Effector CD8-positive, alpha-beta T cell (primary cell): Measurements from ENCODE around the gene CREG1.
"Not testable (repeated sequence)": the region's sequence is repeated elsewhere in the genome, so short reads cannot be mapped to it uniquely, and the experiment has no call there.

ENCODE experiments used
- DNase-seq: peaks from one replicate; lab custom pipeline; 2025; lab: John Stamatoyannopoulos, UW
- total RNA-seq, 4 experiments: gene quantifications; one replicate each; lab custom pipeline; 2026; lab: John Stamatoyannopoulos, UW

Gene CREG1
- total RNA-seq = 7.1 to 12.6 (median 10.0) reads per million in 4 experiments

- peak; percentile 84 for DNase-seq
Measured at GRCh38 chr1:167553136-167554027, at the start of gene CREG1. TSS of gene CREG1 (minus strand) at chr1:167553762.

DNA sequence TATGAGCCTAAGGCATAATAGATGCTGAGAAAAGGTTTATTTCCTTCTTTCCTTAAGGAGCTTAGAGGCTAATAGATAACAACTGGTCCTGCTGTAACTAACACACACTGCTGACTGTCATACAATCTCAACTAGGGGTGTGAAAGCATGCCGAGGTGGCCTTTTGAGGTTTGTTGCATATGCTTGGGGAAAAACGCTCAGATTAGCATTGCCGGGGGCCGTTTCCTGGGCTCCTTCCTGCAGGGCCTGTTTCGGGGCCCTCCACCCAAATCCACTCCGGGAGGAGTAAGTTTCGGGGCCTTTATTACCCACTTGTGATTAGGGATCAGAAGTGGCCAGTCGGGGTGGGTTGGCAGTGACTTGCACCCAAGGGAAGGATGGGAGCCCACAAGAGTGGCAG is 49.3 kb upstream of the CREG1 start:
- no peak for DNase-seq

DNA sequence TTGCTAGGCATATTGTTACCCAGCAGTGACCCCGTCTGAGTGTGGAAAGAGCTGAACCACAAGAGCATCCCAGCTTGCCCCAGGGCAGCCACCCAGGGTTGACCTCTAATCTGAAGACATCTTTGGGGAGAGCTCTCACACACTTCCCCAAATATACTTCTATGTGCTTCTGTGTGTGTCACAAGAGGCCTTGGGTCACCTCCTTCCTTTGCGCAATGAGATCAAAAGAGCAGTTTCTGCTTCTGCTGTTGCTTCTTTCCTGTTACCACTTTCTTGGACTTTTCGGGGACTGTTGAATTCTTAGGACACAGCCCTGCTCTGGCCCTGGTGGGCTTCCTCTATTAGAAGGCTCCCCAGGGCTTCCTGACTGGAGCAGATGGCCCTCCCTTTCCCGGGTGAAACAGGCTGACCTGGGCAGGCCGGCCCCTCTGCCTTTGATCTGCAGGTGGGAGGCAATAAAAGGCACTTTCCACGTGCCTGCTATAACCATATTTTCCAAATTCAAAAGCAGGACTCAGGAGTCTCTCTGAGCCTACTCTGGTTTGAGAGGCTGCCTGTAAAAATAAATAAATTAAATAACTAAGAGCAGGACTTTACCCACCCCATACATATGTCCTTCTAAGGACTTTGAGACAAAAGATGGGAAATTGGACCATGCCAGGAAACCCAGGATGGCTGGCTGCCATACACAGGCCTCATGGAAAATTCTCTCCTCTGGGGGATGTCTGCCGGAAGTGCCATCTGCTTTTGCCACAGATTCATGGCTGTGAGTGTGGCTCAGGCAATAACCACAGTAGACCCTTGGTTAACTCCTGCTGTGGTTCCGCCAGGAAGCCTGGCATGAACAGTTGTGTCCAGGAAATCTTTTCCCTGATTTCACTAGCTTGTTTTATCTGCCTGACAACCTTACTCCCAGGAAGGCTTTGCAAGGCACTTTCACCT is 48.2 kb upstream of the CREG1 start:
- DNase-seq = no peak

- DNase-seq = peak; percentile 10
Measured at GRCh38 chr1:167599957-167600581, 46.5 kb upstream of the CREG1 start.

DNA sequence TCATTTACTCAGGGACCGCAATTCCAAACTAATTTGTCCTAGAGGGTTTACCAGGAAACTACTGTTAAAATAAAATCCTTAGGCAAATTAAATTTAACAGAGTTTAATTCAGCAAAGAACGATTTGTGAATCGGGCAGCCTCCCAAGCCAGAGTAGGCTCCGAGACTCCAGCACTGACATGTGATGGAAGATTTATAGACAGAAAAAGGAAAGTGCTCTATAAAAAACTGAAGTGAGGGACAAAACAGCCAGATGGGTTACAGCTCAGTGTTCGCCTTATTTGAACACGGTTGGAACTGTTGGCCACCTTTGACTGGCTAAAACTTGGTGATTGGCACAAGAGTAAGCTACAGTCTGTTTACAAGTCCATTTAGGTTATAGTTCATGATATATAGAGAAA is 41.3 kb upstream of the CREG1 start:
- DNase-seq = no peak

- no peak for DNase-seq
Measured at GRCh38 chr1:167593860-167594259, 40.3 kb upstream of the CREG1 start.

- DNase-seq = no peak
Measured at GRCh38 chr1:167592475-167592874, 38.9 kb upstream of the CREG1 start.

- DNase-seq = no peak
Measured at GRCh38 chr1:167588361-167588760, 34.8 kb upstream of the CREG1 start.

DNA sequence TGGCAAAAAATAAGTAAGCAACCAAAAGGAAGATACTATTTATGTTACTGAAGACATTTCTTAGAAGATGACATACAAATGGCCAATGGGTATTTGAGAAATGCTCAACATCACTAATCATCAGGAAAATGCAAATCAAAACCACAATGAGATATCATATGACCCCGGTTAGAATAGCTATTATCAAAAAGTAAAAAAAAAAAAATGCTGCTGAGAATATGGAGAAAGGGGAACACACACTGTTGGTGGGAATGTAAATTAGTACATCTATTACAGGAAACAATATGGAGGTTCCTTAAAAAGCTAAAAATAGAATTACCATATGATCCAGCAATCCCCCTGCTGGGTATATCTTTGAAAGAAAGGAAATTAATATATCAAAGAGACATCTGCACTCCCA is 34.3 kb upstream of the CREG1 start:
- DNase-seq = no peak

GRCh38 chr1:167587342-167587741 is 33.8 kb upstream of the CREG1 start:
- no peak for DNase-seq

- no peak for DNase-seq
Measured at GRCh38 chr1:167584581-167584980, 31.0 kb upstream of the CREG1 start.

GRCh38 chr1:167582722-167583121 is 29.2 kb upstream of the CREG1 start:
- no peak for DNase-seq

DNA sequence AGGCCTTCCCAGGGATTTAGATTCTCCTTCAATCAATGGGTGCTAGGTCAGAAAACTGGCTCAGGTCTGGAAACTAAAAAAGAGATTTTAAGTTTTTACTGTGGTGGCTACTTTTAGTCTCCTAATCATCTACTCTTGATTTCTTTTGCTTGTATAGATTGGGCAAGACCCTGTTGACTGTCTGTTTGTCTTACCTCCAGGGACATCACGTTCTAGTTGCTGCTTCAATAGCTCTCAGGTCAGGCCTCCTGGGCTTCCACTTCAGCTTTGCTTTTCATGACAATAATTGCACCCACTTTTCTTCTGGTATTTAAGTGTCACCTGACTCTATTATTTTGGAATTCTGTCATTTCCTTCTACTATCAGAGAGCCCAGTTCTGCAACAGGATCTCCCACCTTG is 28.5 kb upstream of the CREG1 start:
- DNase-seq = no peak

GRCh38 chr1:167579986-167580385 is 26.4 kb upstream of the CREG1 start:
- no peak for DNase-seq

GRCh38 chr1:167578939-167579521 is 25.5 kb upstream of the CREG1 start:
- DNase-seq = no peak

GRCh38 chr1:167575649-167576048 is 22.1 kb upstream of the CREG1 start:
- DNase-seq = no peak

DNA sequence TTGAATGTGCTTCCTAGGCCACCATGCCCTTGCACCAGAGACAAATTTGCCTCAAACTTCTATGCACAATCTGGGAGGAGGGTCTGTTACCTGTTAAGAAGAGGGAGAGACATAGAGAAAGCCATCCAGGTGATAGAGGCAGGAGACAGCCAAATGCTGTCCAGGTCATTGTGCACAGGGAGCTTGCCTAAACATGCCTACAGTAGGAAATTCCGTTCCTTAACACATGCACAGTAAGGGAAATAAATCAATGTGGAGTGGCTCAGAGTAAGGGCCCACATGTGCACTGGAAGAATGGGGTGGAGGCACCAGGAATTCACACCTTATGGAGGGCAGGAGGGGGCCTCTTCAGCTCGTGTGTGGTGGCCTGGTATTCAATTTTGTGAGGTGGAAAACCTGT is 19.5 kb upstream of the CREG1 start:
- no peak for DNase-seq

DNA sequence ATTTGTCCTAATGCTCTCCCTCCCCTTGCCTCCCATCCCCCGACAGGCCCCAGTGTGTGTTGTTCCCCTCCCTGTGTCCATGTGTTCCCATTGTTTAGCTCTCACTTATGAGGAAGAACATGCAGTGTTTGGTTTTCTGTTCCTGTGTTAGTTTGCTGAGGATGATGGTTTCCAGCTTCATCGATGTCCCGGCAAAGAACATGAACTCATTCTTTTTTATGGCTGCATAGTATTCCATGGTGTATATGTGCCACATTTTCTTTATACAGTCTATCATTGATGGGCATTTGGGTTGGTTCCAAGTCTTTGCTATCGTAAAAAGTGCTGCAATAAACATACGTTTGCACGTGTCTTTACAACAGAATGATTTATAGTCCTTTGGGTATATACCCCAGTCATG is 17.1 kb upstream of the CREG1 start:
- DNase-seq = not testable (repeated sequence)

DNA sequence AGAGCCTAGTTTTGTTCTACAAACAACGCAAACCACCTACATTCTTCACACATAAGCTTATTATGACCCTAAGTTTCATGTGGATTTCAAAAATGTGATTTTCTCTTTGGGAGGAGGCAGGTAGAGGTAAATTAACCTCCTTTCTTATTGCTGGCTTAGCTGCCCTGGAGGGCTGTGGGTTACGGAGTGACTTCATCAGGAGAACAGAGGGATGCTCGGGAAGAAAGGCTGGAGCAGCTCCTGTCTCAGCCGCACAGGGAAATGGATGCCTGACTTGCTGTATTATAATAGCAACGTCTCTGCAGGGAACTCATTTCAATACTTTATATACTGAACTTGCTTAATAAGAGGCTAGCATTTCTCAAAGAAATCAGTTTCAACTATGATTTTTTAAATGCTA is 14.1 kb upstream of the CREG1 start:
- no peak for DNase-seq

GRCh38 chr1:167566766-167567165 is 13.2 kb upstream of the CREG1 start:
- DNase-seq = no peak

GRCh38 chr1:167565922-167566321 is 12.4 kb upstream of the CREG1 start:
- DNase-seq = no peak
